ENCODE data around the gene PHB1.

The PHB1 gene

GRCh38 chr17:49454050-49454449 is 39.4 kb upstream of the PHB1 start:
- Histone ChIP-seq H3K27ac (no peak overlapping the region), H3K4me3 (ENCODE audit: low read depth, low read length) (no peak overlapping the region), H3K36me3 (ENCODE audit: control insufficient read depth, insufficient read depth, low read length) (no peaks in the 10 kb centered on the region)

GRCh38 chr17:49452661-49453060 is 38.0 kb upstream of the PHB1 start:
- H3K4me2 ChIP-seq (ENCODE audit: low read length): no peak overlapping the region
- no peak overlapping the region for H3K9ac ChIP-seq
- no peaks in the 10 kb centered on the region for H3K79me2 ChIP-seq
- no peak overlapping the region for H3K27ac ChIP-seq
- TF ChIP-seq CTCF (IDR thresholded peaks at IDR 0.05): no peak
- H3K9me3 ChIP-seq (ENCODE audit: control insufficient read depth, low read length): no peaks in the 10 kb centered on the region
- H3K4me3 ChIP-seq (ENCODE audit: low read depth, low read length): no peak overlapping the region
- no peaks in the 10 kb centered on the region for H3K27me3 ChIP-seq (ENCODE audit: control insufficient read depth, insufficient read depth, low read length)
- no peaks in the 10 kb centered on the region for H3K36me3 ChIP-seq (ENCODE audit: control insufficient read depth, insufficient read depth, low read length)
- no peak overlapping the region for H2AFZ ChIP-seq
- H3K4me1 ChIP-seq: no peaks in the 10 kb centered on the region

More at GRCh38 chr17:49454050-49454449, 39.4 kb upstream of the PHB1 start:
- Histone ChIP-seq H2AFZ (no peak overlapping the region), H3K27me3 (ENCODE audit: control insufficient read depth, insufficient read depth, low read length) (no peaks in the 10 kb centered on the region), H3K9ac (no peak overlapping the region), H3K79me2 (no peaks in the 10 kb centered on the region), H3K9me3 (ENCODE audit: control insufficient read depth, low read length) (no peaks in the 10 kb centered on the region), H3K4me1 (no peaks in the 10 kb centered on the region), H3K4me2 (ENCODE audit: low read length) (no peak overlapping the region)
- no peak for TF ChIP-seq CTCF (IDR thresholded peaks at IDR 0.05)

GRCh38 chr17:49452201-49452600 is 37.5 kb upstream of the PHB1 start:
- no peaks in the 10 kb centered on the region for H3K4me1 ChIP-seq
- no peak overlapping the region for H2AFZ ChIP-seq
- TF ChIP-seq CTCF (IDR thresholded peaks at IDR 0.05): no peak
- H3K4me2 ChIP-seq (ENCODE audit: low read length): no peak overlapping the region
- H3K9me3 ChIP-seq (ENCODE audit: control insufficient read depth, low read length): no peaks in the 10 kb centered on the region
- H3K9ac ChIP-seq: no peak overlapping the region
- no peaks in the 10 kb centered on the region for H3K36me3 ChIP-seq (ENCODE audit: control insufficient read depth, insufficient read depth, low read length)
- no peak overlapping the region for H3K4me3 ChIP-seq (ENCODE audit: low read depth, low read length)
- no peaks in the 10 kb centered on the region for H3K79me2 ChIP-seq
- no peaks in the 10 kb centered on the region for H3K27me3 ChIP-seq (ENCODE audit: control insufficient read depth, insufficient read depth, low read length)
- H3K27ac ChIP-seq: no peak overlapping the region

DNA sequence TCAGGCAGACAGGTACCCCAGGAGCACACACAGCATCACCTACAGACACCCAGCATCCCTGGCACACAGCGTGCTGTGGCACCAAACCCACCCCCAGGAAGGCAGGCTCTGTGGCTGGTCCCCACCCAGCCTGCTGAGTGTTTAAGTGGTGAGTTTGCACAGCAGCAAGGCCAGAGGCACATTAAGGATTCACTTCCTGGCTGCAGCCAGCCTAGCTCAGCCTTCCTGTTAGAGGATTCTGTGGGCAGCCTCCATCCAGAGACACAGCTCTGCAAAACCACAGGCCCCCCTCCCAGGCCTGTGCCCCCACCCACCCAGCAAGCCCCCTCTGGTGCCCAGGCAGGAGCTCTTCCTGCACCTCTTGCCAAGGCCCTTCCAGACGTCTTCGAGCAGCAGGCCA is 36.1 kb upstream of the PHB1 start:
- Histone ChIP-seq H3K4me2 (ENCODE audit: low read length) (no peak overlapping the region), H3K4me3 (ENCODE audit: low read depth, low read length) (no peak overlapping the region), H3K36me3 (ENCODE audit: control insufficient read depth, insufficient read depth, low read length) (no peaks in the 10 kb centered on the region), H3K27ac (no peak overlapping the region), H3K79me2 (no peaks in the 10 kb centered on the region), H3K27me3 (ENCODE audit: control insufficient read depth, insufficient read depth, low read length) (no peaks in the 10 kb centered on the region), H3K4me1 (no peaks in the 10 kb centered on the region), H2AFZ (no peak overlapping the region), H3K9me3 (ENCODE audit: control insufficient read depth, low read length) (no peaks in the 10 kb centered on the region), H3K9ac (no peak overlapping the region)
- TF ChIP-seq CTCF (IDR thresholded peaks at IDR 0.05): no peak

- H3K9ac ChIP-seq: no peak overlapping the region
- H2AFZ ChIP-seq: no peak overlapping the region
- H3K4me3 ChIP-seq (ENCODE audit: low read depth, low read length): no peak overlapping the region
- TF ChIP-seq CTCF (IDR thresholded peaks at IDR 0.05): no peak
- no peaks in the 10 kb centered on the region for H3K9me3 ChIP-seq (ENCODE audit: control insufficient read depth, low read length)
- H3K79me2 ChIP-seq: no peaks in the 10 kb centered on the region
- H3K4me2 ChIP-seq (ENCODE audit: low read length): no peak overlapping the region
- H3K4me1 ChIP-seq: no peaks in the 10 kb centered on the region
- H3K27me3 ChIP-seq (ENCODE audit: control insufficient read depth, insufficient read depth, low read length): no peaks in the 10 kb centered on the region
- H3K27ac ChIP-seq: no peak overlapping the region
- no peaks in the 10 kb centered on the region for H3K36me3 ChIP-seq (ENCODE audit: control insufficient read depth, insufficient read depth, low read length)
Observed at GRCh38 chr17:49450181-49450580, 35.5 kb upstream of the PHB1 start.

All from parathyroid adenoma (tissue), 2 donors.